Adrenal gland (tissue), 5 donors: ENCODE data around the gene MAST4.
"Not testable (repeated sequence)": the region's sequence is repeated elsewhere in the genome, so short reads cannot be mapped to it uniquely, and the experiment has no call there.

Experiments used
- CTCF ChIP-seq, 6 experiments: fragments of 450-650 bp in 4 of 6; fragments of 200-600 bp in 2 of 6; sonication (generic) in 1 of 6; IDR thresholded peaks; 1 replicate in 5 of 6; 2 replicates in 1 of 6; pipeline versions ENCODE4 v1.5.1 to v1.8.0; 2016 to 2021; ENCODE audit warnings: antibody characterized with exemption in 6 of 6, mild to moderate bottlenecking in 2 of 6, moderate library complexity in 1 of 6
- POLR2A ChIP-seq, 2 donors: fragments of 450-650 bp; IDR thresholded peaks; one replicate each; pipeline ENCODE4 v1.6.1; 2017; ENCODE audit warnings: antibody characterized with exemption in 2 of 2, mild to moderate bottlenecking in 2 of 2, moderate library complexity in 1 of 2
- donor health status: DM: no; HTN: no; CAD: no.

- not testable (repeated sequence) for TF ChIP-seq CTCF, POLR2A (IDR thresholded peaks at IDR 0.05)
Measured at GRCh38 chr5:67173351-67173750, 577.2 kb downstream of the MAST4 start.
